ENCODE data around the gene TVP23A.
"Not testable (repeated sequence)": the region's sequence is repeated elsewhere in the genome, so short reads cannot be mapped to it uniquely, and the experiment has no call there.

The TVP23A gene

GRCh38 chr16:10806698-10807097, 11.9 kb downstream of the TVP23A start:
- no peak for FAIRE-seq
- no peak for DNase-seq (ENCODE audit: low spot score)

- DNase-seq (ENCODE audit: low spot score) (no peak), FAIRE-seq (no peak)
Measured at GRCh38 chr16:10805334-10805733, 13.3 kb downstream of the TVP23A start.

- no peak for FAIRE-seq
- DNase-seq (ENCODE audit: low spot score) = no peak
Measured at GRCh38 chr16:10799736-10800135, 18.9 kb downstream of the TVP23A start.

- FAIRE-seq = no peak
- DNase-seq (ENCODE audit: low spot score) = no peak
Measured at GRCh38 chr16:10791048-10791447, 27.5 kb downstream of the TVP23A start.

GRCh38 chr16:10788630-10789029, 30.0 kb downstream of the TVP23A start:
- not testable (repeated sequence) for FAIRE-seq; DNase-seq (ENCODE audit: low spot score)

- no peak for FAIRE-seq
- DNase-seq (ENCODE audit: low spot score) = no peak
Measured at GRCh38 chr16:10787304-10787703, 31.3 kb downstream of the TVP23A start.

GRCh38 chr16:10782628-10783027, 36.0 kb downstream of the TVP23A start:
- DNase-seq (ENCODE audit: low spot score) (no peak), FAIRE-seq (no peak)

GRCh38 chr16:10780628-10781027, 38.0 kb downstream of the TVP23A start:
- FAIRE-seq = no peak

GRCh38 chr16:10779908-10780307, 38.7 kb downstream of the TVP23A start:
- FAIRE-seq = not testable (repeated sequence)

More at GRCh38 chr16:10780628-10781027, 38.0 kb downstream of the TVP23A start:
- DNase-seq (ENCODE audit: low spot score) = no peak

GRCh38 chr16:10777356-10777755, 41.2 kb downstream of the TVP23A start:
- no peak for FAIRE-seq
- DNase-seq (ENCODE audit: low spot score) = no peak

More at GRCh38 chr16:10779908-10780307, 38.7 kb downstream of the TVP23A start:
- DNase-seq (ENCODE audit: low spot score) = not testable (repeated sequence)

GRCh38 chr16:10776923-10777322, 41.7 kb downstream of the TVP23A start:
- DNase-seq (ENCODE audit: low spot score); FAIRE-seq: not testable (repeated sequence)

- FAIRE-seq (no peak), DNase-seq (ENCODE audit: low spot score) (no peak)
Measured at GRCh38 chr16:10776280-10776679, 42.3 kb downstream of the TVP23A start.

GRCh38 chr16:10770907-10771306, 47.7 kb downstream of the TVP23A start:
- FAIRE-seq (no peak), DNase-seq (ENCODE audit: low spot score) (no peak)

GRCh38 chr16:10769381-10769780, 49.2 kb downstream of the TVP23A start:
- DNase-seq (ENCODE audit: low spot score) (no peak), FAIRE-seq (no peak)

- FAIRE-seq (no peak), DNase-seq (ENCODE audit: low spot score) (no peak)
Measured at GRCh38 chr16:10767127-10767526, 51.5 kb downstream of the TVP23A start.

- DNase-seq (ENCODE audit: low spot score) = no peak
- FAIRE-seq = no peak
Measured at GRCh38 chr16:10765772-10766171, 52.8 kb downstream of the TVP23A start.

GRCh38 chr16:10763456-10763855, 55.1 kb downstream of the TVP23A start:
- FAIRE-seq (no peak), DNase-seq (ENCODE audit: low spot score) (no peak)

- DNase-seq (ENCODE audit: low spot score) (no peak), FAIRE-seq (no peak)
Measured at GRCh38 chr16:10762336-10763016, 56.1 kb downstream of the TVP23A start.

GRCh38 chr16:10761373-10761772, 57.2 kb downstream of the TVP23A start:
- FAIRE-seq (no peak), DNase-seq (ENCODE audit: low spot score) (no peak)

- no peak for FAIRE-seq
- DNase-seq (ENCODE audit: low spot score) = no peak
Measured at GRCh38 chr16:10760858-10761257, 57.7 kb downstream of the TVP23A start.

- FAIRE-seq = no peak
- DNase-seq (ENCODE audit: low spot score) = no peak
Measured at GRCh38 chr16:10756574-10756973, 62.0 kb downstream of the TVP23A start.

- FAIRE-seq (peak; percentile 40), DNase-seq (ENCODE audit: low spot score) (peak; percentile 50)
Measured at GRCh38 chr16:10754941-10755340, 63.7 kb downstream of the TVP23A start.

- FAIRE-seq (no peak), DNase-seq (ENCODE audit: low spot score) (no peak)
Measured at GRCh38 chr16:10753670-10754069, 64.9 kb downstream of the TVP23A start.
